ENCODE results near the gene CRYBB2.

Gene CRYBB2

DNA sequence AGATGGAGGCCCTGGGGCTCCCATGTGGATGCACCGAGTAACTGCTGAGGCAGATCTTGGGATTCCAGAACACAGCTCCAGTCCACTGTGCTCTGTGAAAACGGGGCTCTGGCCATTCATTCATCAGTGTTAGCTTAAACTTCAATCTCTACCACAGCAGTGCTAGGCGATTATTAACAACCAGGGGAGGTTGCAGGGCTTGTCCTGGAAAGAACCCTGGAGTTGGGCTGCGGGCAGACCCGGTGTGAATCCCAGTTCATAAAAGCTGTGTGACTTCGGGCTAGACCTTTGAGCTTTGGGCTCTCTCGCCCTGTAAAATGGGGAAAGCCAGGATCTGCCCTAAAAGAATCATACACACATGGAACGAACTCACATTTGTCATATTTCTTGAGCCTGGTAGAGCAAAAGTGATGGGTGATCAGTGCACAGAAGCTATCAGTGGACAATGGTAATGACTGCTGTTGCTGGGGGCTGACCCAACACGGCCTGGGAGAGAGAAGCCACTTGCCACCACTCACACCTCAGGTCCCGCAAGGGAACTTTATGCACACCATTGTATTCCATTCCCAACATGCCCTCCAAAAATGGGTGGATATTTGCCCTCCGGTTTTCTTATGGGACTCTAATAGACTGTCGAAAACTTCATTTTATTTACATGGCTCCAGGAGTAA lies 35.4 kb upstream of the CRYBB2 start:
- no peak for DNase-seq
- Histone ChIP-seq H3K4ac (ENCODE audit: low read depth in 1 of 2, low read length in 2 of 2) (no peak overlapping the region), H3K23ac (ENCODE audit: low read length in 2 of 2) (no peak overlapping the region), H3K36me3 (ENCODE audit: control insufficient read depth in 1 of 2, insufficient read depth in 2 of 2, low read depth in 1 of 2, low read length in 2 of 2) (peaks cover 10 to 15% of the 10 kb centered on the region in 2 experiments), H3K14ac (ENCODE audit: low read length in 2 of 2) (no peak overlapping the region), H2AFZ (ENCODE audit: low read depth, low read length) (no peak overlapping the region), H2AK5ac (ENCODE audit: low read length, severe bottlenecking) (no peak overlapping the region), H3K27me3 (ENCODE audit: control insufficient read depth in 1 of 2, insufficient read depth in 1 of 2, low read length in 2 of 2) (peaks cover 0 to 3% of the 10 kb centered on the region in 2 experiments), H3K9ac (ENCODE audit: low read length) (no peak overlapping the region), H4K8ac (ENCODE audit: low read length) (no peak overlapping the region), H3K4me2 (ENCODE audit: low read length, poor library complexity, severe bottlenecking) (no peak overlapping the region), H3K18ac (ENCODE audit: low read depth in 1 of 2, low read length in 2 of 2) (no peak overlapping the region), H4K91ac (ENCODE audit: low read length) (no peak overlapping the region), H3K79me1 (replicated peaks; ENCODE audit: low read length, poor library complexity, severe bottlenecking) (no peaks in the 10 kb centered on the region), H2BK5ac (ENCODE audit: low read depth, low read length, poor library complexity, severe bottlenecking) (no peak overlapping the region), H3K4me1 (ENCODE audit: control insufficient read depth, insufficient read depth, low read depth, low read length) (peaks cover 8% of the 10 kb centered on the region), H2BK15ac (ENCODE audit: low read depth, poor library complexity, severe bottlenecking) (no peak overlapping the region), H2BK120ac (ENCODE audit: low read depth, low read length) (no peak overlapping the region), H3K27ac (ENCODE audit: low read length, poor library complexity, severe bottlenecking) (no peak overlapping the region), H3K4me3 (ENCODE audit: insufficient read depth in 1 of 2, low read depth in 1 of 2, low read length in 2 of 2) (no peak overlapping the region), H3K9me3 (ENCODE audit: control insufficient read depth, low read length) (peaks cover 15% of the 10 kb centered on the region), H2BK12ac (ENCODE audit: low read length in 2 of 2) (no peak overlapping the region)
- 94% methylated on average over 11 of the region's 12 CpGs for WGBS

DNA sequence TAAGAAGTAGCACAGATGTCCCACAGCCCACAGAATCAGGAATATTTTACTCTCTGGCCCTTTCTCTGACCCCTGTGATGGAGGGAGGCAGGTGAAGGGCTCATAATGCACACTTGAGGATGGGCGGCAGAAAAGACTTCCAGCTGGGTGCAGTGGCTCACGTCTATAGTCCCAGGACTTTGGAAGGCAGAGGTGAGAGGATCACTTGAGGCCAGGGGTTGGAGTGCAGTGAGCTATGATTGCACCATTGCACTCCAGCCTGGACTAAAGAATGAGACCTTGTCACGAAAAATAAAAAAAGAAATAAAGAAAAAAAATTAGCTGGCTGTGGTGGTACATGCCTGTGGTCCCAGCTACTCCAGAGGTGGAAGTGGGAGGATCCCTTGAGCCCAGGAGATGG lies 33.3 kb upstream of the CRYBB2 start:
- Histone ChIP-seq H3K9ac (ENCODE audit: low read length) (no peak overlapping the region), H4K8ac (ENCODE audit: low read length) (no peak overlapping the region), H3K9me3 (ENCODE audit: control insufficient read depth, low read length) (no peaks in the 10 kb centered on the region), H2BK15ac (ENCODE audit: low read depth, poor library complexity, severe bottlenecking) (no peak overlapping the region), H3K36me3 (ENCODE audit: control insufficient read depth in 1 of 2, insufficient read depth in 2 of 2, low read depth in 1 of 2, low read length in 2 of 2) (peaks cover 10 to 21% of the 10 kb centered on the region in 2 experiments), H2BK5ac (ENCODE audit: low read depth, low read length, poor library complexity, severe bottlenecking) (no peak overlapping the region), H2BK120ac (ENCODE audit: low read depth, low read length) (no peak overlapping the region), H2AFZ (ENCODE audit: low read depth, low read length) (no peak overlapping the region), H3K4me1 (ENCODE audit: control insufficient read depth, insufficient read depth, low read depth, low read length) (peaks cover 8% of the 10 kb centered on the region), H3K27me3 (ENCODE audit: control insufficient read depth in 1 of 2, insufficient read depth in 1 of 2, low read length in 2 of 2) (peaks cover 0 to 3% of the 10 kb centered on the region in 2 experiments), H2AK5ac (ENCODE audit: low read length, severe bottlenecking) (no peak overlapping the region), H3K4me3 (ENCODE audit: insufficient read depth in 1 of 2, low read depth in 1 of 2, low read length in 2 of 2) (no peak overlapping the region), H3K79me1 (replicated peaks; ENCODE audit: low read length, poor library complexity, severe bottlenecking) (no peaks in the 10 kb centered on the region), H2BK12ac (ENCODE audit: low read length in 2 of 2) (no peak overlapping the region), H3K14ac (ENCODE audit: low read length in 2 of 2) (no peak overlapping the region), H3K4ac (ENCODE audit: low read depth in 1 of 2, low read length in 2 of 2) (no peak overlapping the region), H3K18ac (ENCODE audit: low read depth in 1 of 2, low read length in 2 of 2) (no peak overlapping the region), H4K91ac (ENCODE audit: low read length) (no peak overlapping the region), H3K27ac (ENCODE audit: low read length, poor library complexity, severe bottlenecking) (no peak overlapping the region), H3K23ac (ENCODE audit: low read length in 2 of 2) (no peak overlapping the region), H3K4me2 (ENCODE audit: low read length, poor library complexity, severe bottlenecking) (no peak overlapping the region)
- DNase-seq, result no peak
- WGBS, result 87% methylated on average over 3 of the region's 3 CpGs

DNA sequence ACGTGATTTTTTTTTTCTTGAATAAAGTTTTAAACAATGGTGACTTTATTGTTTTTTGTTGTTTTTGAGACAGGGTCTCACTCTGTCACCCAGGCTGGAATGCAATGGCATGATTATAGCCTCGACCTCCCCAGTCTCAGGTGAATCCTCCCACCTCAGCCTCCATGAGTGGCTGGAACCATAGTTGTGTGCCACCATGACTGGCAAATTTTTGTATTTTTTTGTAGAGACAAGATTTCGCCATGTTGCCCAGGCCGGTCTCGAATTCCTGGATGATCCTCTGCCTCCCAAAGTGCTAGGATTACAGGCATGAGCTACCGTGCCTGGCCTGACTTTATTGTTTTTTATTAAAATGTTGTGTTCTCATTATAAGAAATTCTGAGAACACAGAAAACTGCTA lies 32.0 kb upstream of the CRYBB2 start:
- no peak for DNase-seq
- no peak overlapping the region for H2AK5ac ChIP-seq (ENCODE audit: low read length, severe bottlenecking)

DNA sequence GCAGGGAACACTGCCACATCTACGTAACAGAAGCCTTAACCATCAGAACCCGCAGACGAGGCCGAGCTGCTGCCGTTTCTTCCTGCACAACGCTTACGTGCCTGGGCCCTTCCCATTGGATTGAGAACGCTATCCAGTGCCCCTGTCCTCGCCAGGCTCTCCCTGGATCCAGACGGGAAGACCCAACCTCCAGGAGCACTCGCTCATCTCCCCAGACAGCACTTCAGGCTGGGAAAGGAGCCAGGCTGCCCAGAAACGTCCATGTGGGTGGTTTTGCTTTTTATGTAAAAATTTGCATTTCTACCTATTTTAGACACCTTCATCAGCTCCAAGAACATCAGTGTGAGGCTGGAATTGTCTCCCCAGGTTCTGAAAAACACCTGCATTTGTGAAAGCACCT lies 27.0 kb upstream of the CRYBB2 start:
- no peaks in the 10 kb centered on the region for H3K79me1 ChIP-seq (replicated peaks; ENCODE audit: low read length, poor library complexity, severe bottlenecking)
- H2BK15ac ChIP-seq (ENCODE audit: low read depth, poor library complexity, severe bottlenecking), result no peak overlapping the region
- no peak overlapping the region for H3K4me3 ChIP-seq (ENCODE audit: insufficient read depth in 1 of 2, low read depth in 1 of 2, low read length in 2 of 2)
- no peak overlapping the region for H3K14ac ChIP-seq (ENCODE audit: low read length in 2 of 2)
- H3K4me2 ChIP-seq (ENCODE audit: low read length, poor library complexity, severe bottlenecking), result no peak overlapping the region
- WGBS, result 92% methylated on average over 11 of the region's 12 CpGs
- no peak overlapping the region for H2BK5ac ChIP-seq (ENCODE audit: low read depth, low read length, poor library complexity, severe bottlenecking)
- no peak overlapping the region for H4K91ac ChIP-seq (ENCODE audit: low read length)
- H3K23ac ChIP-seq (ENCODE audit: low read length in 2 of 2), result no peak overlapping the region
- H3K27me3 ChIP-seq (ENCODE audit: control insufficient read depth in 1 of 2, insufficient read depth in 1 of 2, low read length in 2 of 2), result no peaks in the 10 kb centered on the region
- DNase-seq, result no peak
- peaks cover 0 to 10% of the 10 kb centered on the region in 2 experiments for H3K36me3 ChIP-seq (ENCODE audit: control insufficient read depth in 1 of 2, insufficient read depth in 2 of 2, low read depth in 1 of 2, low read length in 2 of 2)
- H3K27ac ChIP-seq (ENCODE audit: low read length, poor library complexity, severe bottlenecking), result no peak overlapping the region
- no peak overlapping the region for H4K8ac ChIP-seq (ENCODE audit: low read length)
- H2AK5ac ChIP-seq (ENCODE audit: low read length, severe bottlenecking), result no peak overlapping the region
- peaks cover 1% of the 10 kb centered on the region for H3K4me1 ChIP-seq (ENCODE audit: control insufficient read depth, insufficient read depth, low read depth, low read length)
- no peaks in the 10 kb centered on the region for H3K9me3 ChIP-seq (ENCODE audit: control insufficient read depth, low read length)
- H3K18ac ChIP-seq (ENCODE audit: low read depth in 1 of 2, low read length in 2 of 2), result no peak overlapping the region
- H3K9ac ChIP-seq (ENCODE audit: low read length), result no peak overlapping the region
- H2BK120ac ChIP-seq (ENCODE audit: low read depth, low read length), result no peak overlapping the region
- no peak overlapping the region for H2AFZ ChIP-seq (ENCODE audit: low read depth, low read length)
- H2BK12ac ChIP-seq (ENCODE audit: low read length in 2 of 2), result no peak overlapping the region
- no peak overlapping the region for H3K4ac ChIP-seq (ENCODE audit: low read depth in 1 of 2, low read length in 2 of 2)

More for the DNA sequence above, 32.0 kb upstream of the CRYBB2 start:
- Histone ChIP-seq H3K9ac (ENCODE audit: low read length) (no peak overlapping the region), H2AFZ (ENCODE audit: low read depth, low read length) (no peak overlapping the region), H3K4me1 (ENCODE audit: control insufficient read depth, insufficient read depth, low read depth, low read length) (peaks cover 7% of the 10 kb centered on the region), H2BK15ac (ENCODE audit: low read depth, poor library complexity, severe bottlenecking) (no peak overlapping the region), H3K9me3 (ENCODE audit: control insufficient read depth, low read length) (no peaks in the 10 kb centered on the region), H3K36me3 (ENCODE audit: control insufficient read depth in 1 of 2, insufficient read depth in 2 of 2, low read depth in 1 of 2, low read length in 2 of 2) (peaks cover 10 to 25% of the 10 kb centered on the region in 2 experiments), H3K4ac (ENCODE audit: low read depth in 1 of 2, low read length in 2 of 2) (no peak overlapping the region), H2BK5ac (ENCODE audit: low read depth, low read length, poor library complexity, severe bottlenecking) (no peak overlapping the region), H4K8ac (ENCODE audit: low read length) (no peak overlapping the region), H3K23ac (ENCODE audit: low read length in 2 of 2) (no peak overlapping the region), H3K18ac (ENCODE audit: low read depth in 1 of 2, low read length in 2 of 2) (no peak overlapping the region), H3K27ac (ENCODE audit: low read length, poor library complexity, severe bottlenecking) (no peak overlapping the region), H3K27me3 (ENCODE audit: control insufficient read depth in 1 of 2, insufficient read depth in 1 of 2, low read length in 2 of 2) (peaks cover 0 to 3% of the 10 kb centered on the region in 2 experiments), H3K4me3 (ENCODE audit: insufficient read depth in 1 of 2, low read depth in 1 of 2, low read length in 2 of 2) (no peak overlapping the region), H2BK12ac (ENCODE audit: low read length in 2 of 2) (no peak overlapping the region), H3K79me1 (replicated peaks; ENCODE audit: low read length, poor library complexity, severe bottlenecking) (no peaks in the 10 kb centered on the region), H4K91ac (ENCODE audit: low read length) (no peak overlapping the region), H2BK120ac (ENCODE audit: low read depth, low read length) (no peak overlapping the region), H3K4me2 (ENCODE audit: low read length, poor library complexity, severe bottlenecking) (no peak overlapping the region), H3K14ac (ENCODE audit: low read length in 2 of 2) (no peak overlapping the region)
- 94% methylated on average over 5 of the region's 6 CpGs for WGBS
